GM20000 (cell line): Measurements from ENCODE around the gene VMAC.

Source experiments
- DNase-seq: peaks from one replicate; pipeline ENCODE4 v3.0.0; 2012; ENCODE audit warnings: low spot score
- TF ChIP-seq, protein P1 (sequence below): IDR thresholded peaks from 2 replicates; pipeline ENCODE4 v1.5.1; 2012; ENCODE audit warnings: mild to moderate bottlenecking, control low read depth; ENCODE audit errors: extremely low read depth, missing control alignments

The VMAC gene

DNA sequence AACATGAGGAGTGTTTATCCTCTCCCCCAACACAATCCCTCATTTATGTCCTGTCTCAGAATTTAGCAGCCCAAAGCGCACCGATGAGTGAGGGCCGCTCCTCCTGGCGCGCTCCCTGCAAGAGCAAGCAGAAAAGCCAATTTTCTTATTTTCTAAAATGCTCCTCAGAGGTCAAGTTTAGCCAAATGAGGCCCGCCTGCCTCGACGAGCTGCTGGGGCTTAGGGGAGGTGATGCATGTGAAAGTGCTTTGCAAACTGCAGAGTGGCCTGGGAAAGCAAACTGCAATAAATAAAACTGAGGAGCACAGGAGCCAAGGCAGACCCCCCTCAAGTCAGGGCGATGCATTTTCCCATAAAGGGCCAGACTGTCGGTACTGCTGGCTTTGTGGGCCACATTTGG is 38.4 kb downstream of the VMAC start:
- no peak for DNase-seq
- TF ChIP-seq, protein P1, sequence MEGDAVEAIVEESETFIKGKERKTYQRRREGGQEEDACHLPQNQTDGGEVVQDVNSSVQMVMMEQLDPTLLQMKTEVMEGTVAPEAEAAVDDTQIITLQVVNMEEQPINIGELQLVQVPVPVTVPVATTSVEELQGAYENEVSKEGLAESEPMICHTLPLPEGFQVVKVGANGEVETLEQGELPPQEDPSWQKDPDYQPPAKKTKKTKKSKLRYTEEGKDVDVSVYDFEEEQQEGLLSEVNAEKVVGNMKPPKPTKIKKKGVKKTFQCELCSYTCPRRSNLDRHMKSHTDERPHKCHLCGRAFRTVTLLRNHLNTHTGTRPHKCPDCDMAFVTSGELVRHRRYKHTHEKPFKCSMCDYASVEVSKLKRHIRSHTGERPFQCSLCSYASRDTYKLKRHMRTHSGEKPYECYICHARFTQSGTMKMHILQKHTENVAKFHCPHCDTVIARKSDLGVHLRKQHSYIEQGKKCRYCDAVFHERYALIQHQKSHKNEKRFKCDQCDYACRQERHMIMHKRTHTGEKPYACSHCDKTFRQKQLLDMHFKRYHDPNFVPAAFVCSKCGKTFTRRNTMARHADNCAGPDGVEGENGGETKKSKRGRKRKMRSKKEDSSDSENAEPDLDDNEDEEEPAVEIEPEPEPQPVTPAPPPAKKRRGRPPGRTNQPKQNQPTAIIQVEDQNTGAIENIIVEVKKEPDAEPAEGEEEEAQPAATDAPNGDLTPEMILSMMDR: no peak

DNA sequence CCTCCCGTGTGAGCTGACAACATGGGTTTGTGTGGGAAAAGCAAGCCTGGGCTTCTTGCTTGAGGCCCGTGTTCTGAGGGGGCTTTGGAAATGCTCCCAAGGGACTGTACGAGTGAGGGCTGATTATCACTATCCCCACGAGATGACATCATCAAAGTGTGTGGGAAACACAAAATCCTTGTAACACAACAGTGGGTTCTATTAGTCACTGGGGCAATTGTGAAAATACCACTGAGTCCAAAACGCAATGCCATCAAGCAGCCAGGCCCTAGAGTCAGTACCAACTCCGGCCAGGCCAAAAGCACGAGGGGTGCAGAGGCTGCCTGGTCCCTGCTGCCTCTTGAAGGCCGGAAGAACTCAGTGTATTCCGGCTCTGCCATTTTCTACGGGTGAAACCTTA is 39.0 kb downstream of the VMAC start:
- TF ChIP-seq, protein P1: no peak
- DNase-seq: no peak

DNA sequence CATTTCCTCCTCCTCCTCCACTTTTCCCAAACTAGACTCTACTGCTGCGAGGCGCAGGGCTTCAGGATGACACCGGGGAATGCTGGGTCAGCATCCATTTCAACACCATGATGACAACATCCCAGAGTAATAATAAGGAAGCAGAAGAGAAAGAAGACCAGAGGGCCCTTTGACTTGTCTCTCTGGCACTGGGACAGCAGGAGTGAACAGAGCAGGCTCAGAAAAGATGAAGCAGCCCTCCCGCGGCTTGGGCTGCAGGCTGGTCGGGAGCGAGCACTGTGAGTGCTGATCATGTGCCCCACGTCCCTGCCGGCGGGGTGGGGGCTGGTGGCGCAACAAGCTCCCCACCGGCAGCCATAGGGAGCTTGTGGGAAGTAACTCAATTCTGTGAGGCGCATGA is 42.8 kb downstream of the VMAC start:
- DNase-seq: no peak

DNA sequence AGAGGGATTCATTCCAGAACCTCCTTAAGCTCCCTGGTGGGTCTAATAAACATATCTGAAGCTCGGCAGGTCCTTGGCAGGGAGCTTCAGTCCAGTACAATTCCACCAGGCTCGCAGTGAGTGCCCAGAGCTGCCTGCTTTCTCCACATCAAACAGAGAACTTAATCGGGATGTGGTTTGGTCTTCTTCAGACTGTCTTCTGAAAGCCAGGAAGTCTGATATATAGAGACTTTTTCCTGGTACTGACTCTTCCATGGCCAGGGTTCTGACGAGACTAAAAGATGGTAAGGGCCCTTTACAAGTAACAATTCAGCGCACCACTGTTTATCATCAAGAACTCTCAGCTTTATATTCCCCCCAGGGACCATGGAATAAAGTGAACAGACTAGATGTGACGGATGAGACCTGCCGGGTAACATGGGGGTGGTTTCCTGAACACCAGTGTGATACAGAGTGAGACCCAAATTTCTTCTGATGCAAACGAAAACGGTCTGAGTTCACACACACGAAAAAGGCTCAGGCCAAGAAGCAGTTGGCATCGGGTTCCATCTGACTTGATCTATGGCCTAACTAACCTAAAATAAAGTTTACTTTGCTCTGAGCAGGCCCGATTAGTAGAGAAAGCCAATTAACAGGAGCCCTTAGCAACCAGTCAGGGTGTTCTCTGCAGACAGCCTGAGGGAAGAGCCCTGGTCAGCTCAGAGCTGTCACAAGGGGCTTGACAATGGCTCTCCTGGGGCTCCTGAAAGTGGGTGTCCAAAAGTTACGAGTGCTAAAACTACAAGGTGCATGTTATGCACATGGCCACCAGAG is 44.3 kb downstream of the VMAC start:
- TF ChIP-seq, protein P1: no peak
- DNase-seq: no peak

More for the DNA sequence above, 42.8 kb downstream of the VMAC start:
- TF ChIP-seq, protein P1: no peak

DNA sequence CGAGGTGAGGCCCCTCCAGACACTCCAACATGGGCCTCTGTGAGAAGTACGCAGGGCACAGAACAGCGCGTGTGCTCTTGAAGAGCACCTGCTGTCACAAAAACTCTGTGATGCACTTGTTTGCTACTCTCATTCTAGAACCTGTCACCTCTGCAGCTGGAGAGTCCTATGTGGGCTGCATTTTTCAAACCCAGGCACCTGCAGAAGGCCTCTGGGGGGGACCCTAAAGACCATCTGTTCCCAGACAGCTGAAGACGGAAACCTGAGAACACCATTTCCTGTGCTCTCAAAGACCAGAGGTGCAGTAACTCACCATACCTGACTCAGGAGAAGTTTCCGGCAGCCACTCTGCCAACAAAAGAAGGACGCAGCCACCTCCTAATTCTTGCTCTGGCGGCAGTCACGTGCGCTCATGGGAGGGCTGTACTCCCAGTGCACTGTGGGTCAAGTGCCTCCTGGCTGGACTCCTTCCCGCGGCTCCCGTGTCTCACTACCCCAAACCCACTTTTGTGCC is 45.2 kb downstream of the VMAC start:
- TF ChIP-seq, protein P1: no peak
- no peak for DNase-seq

DNA sequence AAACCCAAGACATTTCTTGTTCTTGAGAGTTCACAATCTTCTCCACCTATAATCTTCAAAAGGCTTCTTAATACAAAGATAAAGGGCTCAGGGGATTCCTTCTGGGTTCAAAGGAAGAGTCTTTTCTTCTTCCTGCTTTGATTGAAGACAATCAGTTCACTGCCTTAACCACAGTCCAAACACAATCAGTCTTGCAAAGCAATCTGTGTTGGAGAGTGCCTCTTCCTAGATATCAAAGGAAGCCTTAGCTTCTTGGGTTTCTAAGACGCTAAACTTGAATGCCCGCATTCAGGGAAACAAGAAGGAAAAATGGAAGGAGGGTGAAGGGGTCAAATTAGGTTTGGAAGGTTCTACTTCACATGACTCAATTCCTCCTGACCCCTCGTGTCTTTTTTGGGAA is 46.1 kb downstream of the VMAC start:
- no peak for DNase-seq
- TF ChIP-seq, protein P1: no peak

DNA sequence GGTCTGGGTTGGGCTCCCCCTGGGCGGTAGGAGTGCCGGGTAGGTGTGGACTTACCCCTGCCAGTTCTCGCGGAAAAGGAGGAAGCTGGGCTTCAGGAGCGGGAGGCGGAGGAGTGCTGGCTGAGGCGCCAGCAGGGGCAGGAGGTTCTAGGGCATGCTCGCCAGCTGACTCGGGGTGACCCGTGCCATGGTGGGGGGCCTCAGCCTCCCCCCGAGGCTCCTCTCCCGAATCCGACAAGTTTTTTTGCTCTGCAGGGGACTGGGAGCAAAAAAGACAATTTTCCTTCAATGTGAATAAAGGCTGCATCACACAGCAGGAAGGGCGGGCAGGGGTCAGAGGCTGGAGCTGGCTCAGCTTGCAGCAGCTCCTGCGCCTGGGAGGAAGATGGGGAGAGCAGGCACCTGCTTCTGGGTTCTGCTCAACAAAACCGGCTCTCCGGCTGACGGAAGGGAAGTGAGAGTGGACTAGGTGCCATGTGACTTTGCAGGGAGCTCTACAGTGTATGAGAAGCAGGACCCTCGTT is 46.7 kb downstream of the VMAC start:
- TF ChIP-seq, protein P1: no peak
- DNase-seq: peak; percentile 70
